Mammary epithelial cell (primary cell): Measurements from ENCODE around the gene PATE2.

Experiments
- EZH2 ChIP-seq: IDR thresholded peaks from 2 replicates; pipeline ENCODE4 v1.6.1; 2012; ENCODE audit warnings: low read length, inconsistent platforms, borderline replicate concordance
- TF ChIP-seq, protein P1 (sequence below), 2 donors: IDR thresholded peaks in 1 of 2; conservative IDR thresholded peaks in 1 of 2; 2 replicates each; pipeline ENCODE4 v1.5.1; 2011 to 2012; ENCODE audit warnings: inconsistent platforms in 2 of 2, low read length in 2 of 2, mild to moderate bottlenecking in 2 of 2, control low read depth in 1 of 2, low read depth in 1 of 2; ENCODE audit not compliant: insufficient read depth in 1 of 2; ENCODE audit errors: extremely low read depth in 1 of 2

- TF ChIP-seq, protein P1, sequence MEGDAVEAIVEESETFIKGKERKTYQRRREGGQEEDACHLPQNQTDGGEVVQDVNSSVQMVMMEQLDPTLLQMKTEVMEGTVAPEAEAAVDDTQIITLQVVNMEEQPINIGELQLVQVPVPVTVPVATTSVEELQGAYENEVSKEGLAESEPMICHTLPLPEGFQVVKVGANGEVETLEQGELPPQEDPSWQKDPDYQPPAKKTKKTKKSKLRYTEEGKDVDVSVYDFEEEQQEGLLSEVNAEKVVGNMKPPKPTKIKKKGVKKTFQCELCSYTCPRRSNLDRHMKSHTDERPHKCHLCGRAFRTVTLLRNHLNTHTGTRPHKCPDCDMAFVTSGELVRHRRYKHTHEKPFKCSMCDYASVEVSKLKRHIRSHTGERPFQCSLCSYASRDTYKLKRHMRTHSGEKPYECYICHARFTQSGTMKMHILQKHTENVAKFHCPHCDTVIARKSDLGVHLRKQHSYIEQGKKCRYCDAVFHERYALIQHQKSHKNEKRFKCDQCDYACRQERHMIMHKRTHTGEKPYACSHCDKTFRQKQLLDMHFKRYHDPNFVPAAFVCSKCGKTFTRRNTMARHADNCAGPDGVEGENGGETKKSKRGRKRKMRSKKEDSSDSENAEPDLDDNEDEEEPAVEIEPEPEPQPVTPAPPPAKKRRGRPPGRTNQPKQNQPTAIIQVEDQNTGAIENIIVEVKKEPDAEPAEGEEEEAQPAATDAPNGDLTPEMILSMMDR (conservative IDR thresholded peaks at IDR 0.05 in 1 of 2, IDR thresholded peaks at IDR 0.05 in 1 of 2; ENCODE audit: extremely low read depth in 1 of 2, insufficient read depth in 1 of 2, low read depth in 1 of 2, low read length in 2 of 2): no peak
- TF ChIP-seq EZH2: no peak
Observed at GRCh38 chr11:125777309-125777708, 1.3 kb downstream of the PATE2 start.
